Hepatocyte (in vitro differentiated cells): Measurements from ENCODE around the gene MBIP. TPM values are rescaled to one million over a fixed set of nuclear protein-coding genes. Genes with fewer than 3 reads are reported as not detected.

Experiments used
- DNase-seq: peaks from one replicate; pipeline ENCODE4 v3.0.0-alpha.2; 2016; ENCODE audit warnings: low spot score
- H2AFZ ChIP-seq: fragments of 200-600 bp; sonication (generic); 2 replicates; pipeline ENCODE4 v1.6.0; 2016; ENCODE audit warnings: antibody characterized with exemption, mild to moderate bottlenecking
- H3K27ac ChIP-seq: fragments of 200-600 bp; sonication (generic); 2 replicates; pipeline ENCODE4 v1.5.1; 2016; ENCODE audit warnings: mild to moderate bottlenecking
- H3K27me3 ChIP-seq: fragments of 200-600 bp; sonication (generic); 2 replicates; pipeline ENCODE4 v1.6.1; 2016
- H3K36me3 ChIP-seq: fragments of 200-600 bp; sonication (generic); replicated peaks from 2 replicates; pipeline ENCODE4 v1.5.1; 2016; ENCODE audit warnings: low read depth; ENCODE audit not compliant: insufficient read depth
- H3K4me1 ChIP-seq: fragments of 200-600 bp; sonication (generic); 2 replicates; pipeline ENCODE4 v1.5.1; 2016; ENCODE audit warnings: mild to moderate bottlenecking, moderate library complexity; ENCODE audit not compliant: insufficient read depth
- H3K4me2 ChIP-seq: fragments of 200-600 bp; sonication (generic); 2 replicates; pipeline ENCODE4 v1.6.0; 2016
- H3K4me3 ChIP-seq: fragments of 200-600 bp; sonication (generic); 2 replicates; pipeline ENCODE4 v1.5.1; 2016; ENCODE audit warnings: mild to moderate bottlenecking
- H3K79me2 ChIP-seq: fragments of 200-600 bp; sonication (generic); 2 replicates; pipeline ENCODE4 v1.6.0; 2017; ENCODE audit warnings: mild to moderate bottlenecking
- H3K9me2 ChIP-seq: fragments of 200-600 bp; sonication (generic); replicated peaks from 2 replicates; pipeline ENCODE4 v1.6.0; 2017; ENCODE audit warnings: mild to moderate bottlenecking; ENCODE audit not compliant: insufficient read depth
- H3K9me3 ChIP-seq: fragments of 200-600 bp; sonication (generic); 2 replicates; pipeline ENCODE4 v1.5.1; 2016; ENCODE audit warnings: low read depth, mild to moderate bottlenecking
- H4K20me1 ChIP-seq: fragments of 200-600 bp; sonication (generic); 2 replicates; pipeline ENCODE4 v1.6.0; 2016; ENCODE audit warnings: mild to moderate bottlenecking; ENCODE audit not compliant: insufficient read depth, poor library complexity, severe bottlenecking
- EZH2 ChIP-seq: fragments of 200-600 bp; sonication (generic); IDR thresholded peaks from 2 replicates; pipeline ENCODE4 v1.6.1; 2016; ENCODE audit warnings: antibody characterized with exemption, mild to moderate bottlenecking, borderline replicate concordance
- EZH2phosphoT487 ChIP-seq: fragments of 200-600 bp; sonication (generic); IDR thresholded peaks from one replicate; pipeline ENCODE4 v1.6.1; 2018; ENCODE audit warnings: antibody characterized with exemption, mild to moderate bottlenecking, low read depth, moderate library complexity; ENCODE audit not compliant: unreplicated experiment, severe bottlenecking
- WGBS: methylation state at CpG from one replicate; pipeline ENCODE4 v1.1.6; 2016; ENCODE audit warnings: low lambda C conversion rate; ENCODE audit errors: missing lambda C conversion rate; 5-methylcytosine and 5-hydroxymethylcytosine counted together
- polyA plus RNA-seq: library from polyadenylated mRNA; unstranded; fragments of >200 nt; fragmentation: Nextera tagmentation; extraction: Ambion mirVana; gene quantifications from 2 replicates; pipeline ENCODE4 v1.2.1, GENCODE V29; 2016
- total RNA-seq: library from RNA; depleted of rRNA; stranded (reverse); fragments of >200 nt; gene quantifications from 2 replicates; pipeline ENCODE4 v1.2.3, GENCODE V29; 2014
- TF ChIP-seq, protein P1 (sequence below): fragments of 200-600 bp; sonication (generic); IDR thresholded peaks from 2 replicates; pipeline ENCODE4 v1.5.1; 2016; ENCODE audit warnings: antibody characterized with exemption, mild to moderate bottlenecking; ENCODE audit not compliant: poor library complexity

The MBIP gene
- total and polyA plus RNA-seq, 2 experiments from 2014 or later: 27.8 to 28.4 TPM

DNA sequence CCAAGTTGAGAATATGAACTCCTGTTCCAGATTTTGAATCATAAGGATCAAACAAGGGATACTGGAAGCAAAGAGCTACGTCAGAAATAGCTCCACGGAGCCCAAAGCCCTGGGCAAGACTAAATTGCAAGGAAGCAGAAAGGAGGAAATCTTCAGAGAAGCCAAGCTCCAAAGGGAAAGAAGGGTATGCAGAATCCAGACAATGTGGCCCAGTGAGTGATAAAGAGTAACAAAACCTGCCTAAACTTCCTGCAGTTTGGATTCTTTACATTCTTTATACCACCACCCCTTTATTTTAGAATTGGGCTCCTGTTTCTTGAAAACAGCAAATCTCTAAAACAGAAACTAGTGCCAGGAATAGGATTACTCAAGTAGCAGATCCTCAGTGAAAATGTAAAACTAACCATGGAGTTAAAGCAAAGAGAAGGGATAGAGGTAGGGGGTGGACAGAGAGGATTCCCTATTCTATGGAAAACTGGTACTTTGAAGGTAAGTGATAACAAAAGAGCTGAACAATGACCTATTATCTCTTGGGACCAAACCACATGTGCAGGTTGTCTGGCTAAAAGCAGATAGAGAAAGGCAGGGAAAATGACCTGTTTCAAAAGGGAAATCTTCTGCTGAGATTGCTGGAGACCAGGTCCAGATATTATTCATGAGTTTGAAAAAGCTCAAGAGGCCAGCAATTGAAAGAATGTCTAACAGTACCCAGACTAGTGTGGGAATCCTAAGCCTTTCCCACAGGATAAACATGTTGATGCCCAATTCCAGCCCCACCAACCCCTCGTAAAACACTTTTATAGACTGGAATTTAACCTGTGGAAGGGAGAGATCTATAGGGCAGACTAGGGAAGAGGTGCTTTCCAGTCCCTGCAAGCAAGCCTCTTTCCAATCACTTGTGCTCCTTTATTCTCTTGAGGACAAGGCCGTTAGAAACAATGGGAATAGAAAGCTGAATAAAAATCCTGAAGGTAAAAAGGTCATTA, 24.5 kb downstream of the MBIP start:
- no peak overlapping the region for H2AFZ ChIP-seq
- H3K27ac ChIP-seq: peak overlapping the region; percentile 2
- TF ChIP-seq EZH2 (no peak), EZH2phosphoT487 (no peak)
- TF ChIP-seq, protein P1, sequence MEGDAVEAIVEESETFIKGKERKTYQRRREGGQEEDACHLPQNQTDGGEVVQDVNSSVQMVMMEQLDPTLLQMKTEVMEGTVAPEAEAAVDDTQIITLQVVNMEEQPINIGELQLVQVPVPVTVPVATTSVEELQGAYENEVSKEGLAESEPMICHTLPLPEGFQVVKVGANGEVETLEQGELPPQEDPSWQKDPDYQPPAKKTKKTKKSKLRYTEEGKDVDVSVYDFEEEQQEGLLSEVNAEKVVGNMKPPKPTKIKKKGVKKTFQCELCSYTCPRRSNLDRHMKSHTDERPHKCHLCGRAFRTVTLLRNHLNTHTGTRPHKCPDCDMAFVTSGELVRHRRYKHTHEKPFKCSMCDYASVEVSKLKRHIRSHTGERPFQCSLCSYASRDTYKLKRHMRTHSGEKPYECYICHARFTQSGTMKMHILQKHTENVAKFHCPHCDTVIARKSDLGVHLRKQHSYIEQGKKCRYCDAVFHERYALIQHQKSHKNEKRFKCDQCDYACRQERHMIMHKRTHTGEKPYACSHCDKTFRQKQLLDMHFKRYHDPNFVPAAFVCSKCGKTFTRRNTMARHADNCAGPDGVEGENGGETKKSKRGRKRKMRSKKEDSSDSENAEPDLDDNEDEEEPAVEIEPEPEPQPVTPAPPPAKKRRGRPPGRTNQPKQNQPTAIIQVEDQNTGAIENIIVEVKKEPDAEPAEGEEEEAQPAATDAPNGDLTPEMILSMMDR: no peak
- peaks cover 4% of the 10 kb centered on the region for H3K36me3 ChIP-seq
- 58% methylated on average over 4 of the region's 4 CpGs for WGBS
- H4K20me1 ChIP-seq: no peaks in the 10 kb centered on the region
- no peak overlapping the region for H3K4me2 ChIP-seq
- no peaks in the 10 kb centered on the region for H3K27me3 ChIP-seq
- DNase-seq: no peak
- no peaks in the 10 kb centered on the region for H3K79me2 ChIP-seq
- H3K9me2 ChIP-seq: no peaks in the 10 kb centered on the region
- H3K4me1 ChIP-seq: no peaks in the 10 kb centered on the region
- no peak overlapping the region for H3K4me3 ChIP-seq
- no peaks in the 10 kb centered on the region for H3K9me3 ChIP-seq

DNA sequence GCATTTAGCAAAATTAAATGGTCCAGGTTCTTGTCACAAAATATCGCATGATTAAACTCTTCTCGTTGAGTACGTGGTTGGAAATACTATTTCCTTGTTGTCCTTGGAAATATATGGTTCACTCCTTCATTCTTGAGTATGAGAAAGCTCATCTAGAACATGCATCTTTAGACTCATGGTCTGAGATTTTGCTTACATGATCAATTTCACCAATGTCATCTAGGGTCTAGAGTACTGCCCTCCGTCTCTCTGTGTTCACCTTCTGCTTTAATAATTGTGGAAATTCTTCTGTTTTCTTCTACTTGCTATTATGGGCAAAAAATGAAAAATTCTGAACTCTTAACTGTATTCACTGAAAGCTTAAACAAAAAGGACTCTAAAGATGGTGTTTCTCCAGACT, 25.9 kb downstream of the MBIP start:
- no peak for DNase-seq
- Histone ChIP-seq H3K9me3 (no peaks in the 10 kb centered on the region), H3K4me3 (no peak overlapping the region), H4K20me1 (no peaks in the 10 kb centered on the region), H3K4me2 (no peak overlapping the region), H3K36me3 (peaks cover 3% of the 10 kb centered on the region), H3K79me2 (no peaks in the 10 kb centered on the region), H3K27ac (no peak overlapping the region), H2AFZ (no peak overlapping the region), H3K27me3 (no peaks in the 10 kb centered on the region), H3K4me1 (no peaks in the 10 kb centered on the region), H3K9me2 (no peaks in the 10 kb centered on the region)
- WGBS: 97% methylated on average over 4 of the region's 4 CpGs
- TF ChIP-seq EZH2: no peak
- no peak for TF ChIP-seq EZH2phosphoT487
- TF ChIP-seq, protein P1: no peak

DNA sequence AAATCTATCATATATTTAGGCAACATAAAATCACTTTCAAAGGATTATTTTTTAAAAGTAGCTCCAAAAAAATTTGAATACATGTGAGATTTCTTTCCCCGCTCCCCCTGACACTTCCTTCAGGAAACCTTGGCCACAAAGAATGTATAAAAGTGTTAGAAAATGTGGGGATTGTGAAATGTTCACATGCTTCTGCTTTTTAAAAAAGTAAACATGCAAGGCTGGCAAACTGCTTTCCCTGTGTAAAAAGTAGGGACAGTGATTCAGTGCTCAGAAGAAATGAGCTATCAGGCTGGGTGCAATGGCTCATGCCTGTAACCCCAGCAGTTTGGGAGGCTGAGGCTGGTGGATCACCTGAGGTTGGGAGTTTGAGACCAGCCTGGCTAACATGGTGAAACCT, 26.6 kb downstream of the MBIP start:
- Histone ChIP-seq H4K20me1 (no peaks in the 10 kb centered on the region), H3K27me3 (no peaks in the 10 kb centered on the region), H3K9me3 (no peaks in the 10 kb centered on the region), H3K4me2 (no peak overlapping the region), H3K27ac (no peak overlapping the region), H3K4me3 (no peak overlapping the region), H3K4me1 (no peaks in the 10 kb centered on the region), H2AFZ (no peak overlapping the region), H3K9me2 (no peaks in the 10 kb centered on the region), H3K79me2 (no peaks in the 10 kb centered on the region), H3K36me3 (no peaks in the 10 kb centered on the region)
- TF ChIP-seq EZH2: no peak
- no peak for TF ChIP-seq EZH2phosphoT487
- TF ChIP-seq, protein P1: no peak
- WGBS: 0% methylated on average over 1 of the region's 1 CpG
- DNase-seq: peak; percentile 12
